Progenitor cell of endocrine pancreas (in vitro differentiated cells): ENCODE data around the gene MAP2K7. TPM values are rescaled to one million over a fixed set of nuclear protein-coding genes. Genes with fewer than 3 reads are reported as not detected.
"Not testable (repeated sequence)": the region's sequence is repeated elsewhere in the genome, so short reads cannot be mapped to it uniquely, and the experiment has no call there.

ENCODE experiments used
- DNase-seq: peaks from one replicate; pipeline ENCODE4 v3.0.0; 2021; ENCODE audit warnings: low spot score; ENCODE audit not compliant: unreplicated experiment
- H3K27ac Mint-ChIP-seq: 2 replicates; pipeline ENCODE4 v1.8.0; 2021; ENCODE audit warnings: mild to moderate bottlenecking, moderate library complexity, mixed read lengths
- H3K27me3 Mint-ChIP-seq: 2 replicates; pipeline ENCODE4 v1.8.0; 2021; ENCODE audit warnings: mixed read lengths
- H3K36me3 Mint-ChIP-seq: 2 replicates; pipeline ENCODE4 v1.8.0; 2022; ENCODE audit warnings: mixed read lengths; ENCODE audit not compliant: insufficient read depth
- H3K4me1 Mint-ChIP-seq: 2 replicates; pipeline ENCODE4 v1.8.0; 2021; ENCODE audit warnings: low read depth, mixed read lengths
- H3K4me3 Mint-ChIP-seq: 2 replicates; pipeline ENCODE4 v1.8.0; 2021; ENCODE audit warnings: low read depth, mild to moderate bottlenecking, moderate library complexity, mixed read lengths
- H3K9me3 Mint-ChIP-seq: 2 replicates; pipeline ENCODE4 v1.8.0; 2021; ENCODE audit warnings: low read depth, mixed read lengths
- total RNA-seq: library from RNA; stranded (reverse); gene quantifications from 2 replicates; pipeline ENCODE4 v1.2.1, GENCODE V29; 2021
- TF ChIP-seq, protein P1 (sequence below): fragments of 200-600 bp; sonication (generic); IDR thresholded peaks from one replicate; pipeline ENCODE4 v1.5.0; 2021; ENCODE audit warnings: antibody characterized with exemption, mild to moderate bottlenecking; ENCODE audit not compliant: unreplicated experiment

The MAP2K7 gene
- total RNA-seq, 1 donor from 2014 or later: 53.5 TPM

DNA sequence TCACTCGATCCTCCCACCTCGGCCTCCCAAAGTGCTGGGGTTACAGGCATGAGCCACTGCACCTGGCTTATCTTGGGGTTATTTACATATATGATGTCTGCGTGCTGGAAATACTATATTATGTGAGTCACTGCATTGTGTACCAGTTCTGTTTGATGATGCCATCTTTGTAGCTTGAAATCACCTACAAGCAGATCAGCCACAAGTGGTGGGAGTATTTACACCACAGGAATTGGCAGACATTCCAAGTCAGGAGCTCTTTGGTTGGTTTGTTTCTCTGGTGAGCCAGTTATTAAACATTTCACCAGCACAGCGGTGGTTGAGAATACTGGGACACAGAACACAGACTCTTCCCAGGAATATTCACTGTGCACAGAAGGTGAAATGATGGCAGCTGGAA lies 44.3 kb downstream of the MAP2K7 start:
- TF ChIP-seq, protein P1, sequence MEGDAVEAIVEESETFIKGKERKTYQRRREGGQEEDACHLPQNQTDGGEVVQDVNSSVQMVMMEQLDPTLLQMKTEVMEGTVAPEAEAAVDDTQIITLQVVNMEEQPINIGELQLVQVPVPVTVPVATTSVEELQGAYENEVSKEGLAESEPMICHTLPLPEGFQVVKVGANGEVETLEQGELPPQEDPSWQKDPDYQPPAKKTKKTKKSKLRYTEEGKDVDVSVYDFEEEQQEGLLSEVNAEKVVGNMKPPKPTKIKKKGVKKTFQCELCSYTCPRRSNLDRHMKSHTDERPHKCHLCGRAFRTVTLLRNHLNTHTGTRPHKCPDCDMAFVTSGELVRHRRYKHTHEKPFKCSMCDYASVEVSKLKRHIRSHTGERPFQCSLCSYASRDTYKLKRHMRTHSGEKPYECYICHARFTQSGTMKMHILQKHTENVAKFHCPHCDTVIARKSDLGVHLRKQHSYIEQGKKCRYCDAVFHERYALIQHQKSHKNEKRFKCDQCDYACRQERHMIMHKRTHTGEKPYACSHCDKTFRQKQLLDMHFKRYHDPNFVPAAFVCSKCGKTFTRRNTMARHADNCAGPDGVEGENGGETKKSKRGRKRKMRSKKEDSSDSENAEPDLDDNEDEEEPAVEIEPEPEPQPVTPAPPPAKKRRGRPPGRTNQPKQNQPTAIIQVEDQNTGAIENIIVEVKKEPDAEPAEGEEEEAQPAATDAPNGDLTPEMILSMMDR: no peak
- Mint-ChIP-seq H3K27me3 (no peaks in the 10 kb centered on the region), H3K27ac (no peak overlapping the region), H3K36me3 (no peaks in the 10 kb centered on the region), H3K9me3 (no peaks in the 10 kb centered on the region), H3K4me3 (no peak overlapping the region), H3K4me1 (peaks cover 6% of the 10 kb centered on the region)
- no peak for DNase-seq

DNA sequence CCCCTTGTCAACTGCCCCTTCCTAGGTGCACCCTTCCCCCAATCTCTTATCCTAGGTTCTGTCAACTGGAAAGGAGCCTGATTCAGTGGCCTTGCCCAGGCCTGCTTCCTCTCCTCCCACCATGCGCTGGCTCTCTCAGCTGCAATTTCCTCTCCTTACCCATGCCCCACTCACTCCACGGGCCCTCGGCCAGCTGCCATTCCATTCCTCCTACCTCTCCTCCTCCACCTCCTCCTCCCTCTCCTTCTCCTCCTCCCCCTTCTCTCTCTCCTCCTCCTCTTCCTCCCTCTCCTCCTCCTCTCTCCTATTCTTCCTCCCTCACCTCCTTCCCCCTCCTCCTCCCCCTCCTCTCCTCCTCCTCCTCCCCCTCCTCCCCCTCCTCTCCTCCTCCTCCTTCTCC lies 49.4 kb downstream of the MAP2K7 start:
- Mint-ChIP-seq H3K36me3 (no peaks in the 10 kb centered on the region), H3K9me3 (no peaks in the 10 kb centered on the region), H3K27me3 (no peaks in the 10 kb centered on the region), H3K4me1 (peaks cover 1% of the 10 kb centered on the region), H3K27ac (no peak overlapping the region), H3K4me3 (no peak overlapping the region)
- DNase-seq: no peak
- TF ChIP-seq, protein P1: no peak

DNA sequence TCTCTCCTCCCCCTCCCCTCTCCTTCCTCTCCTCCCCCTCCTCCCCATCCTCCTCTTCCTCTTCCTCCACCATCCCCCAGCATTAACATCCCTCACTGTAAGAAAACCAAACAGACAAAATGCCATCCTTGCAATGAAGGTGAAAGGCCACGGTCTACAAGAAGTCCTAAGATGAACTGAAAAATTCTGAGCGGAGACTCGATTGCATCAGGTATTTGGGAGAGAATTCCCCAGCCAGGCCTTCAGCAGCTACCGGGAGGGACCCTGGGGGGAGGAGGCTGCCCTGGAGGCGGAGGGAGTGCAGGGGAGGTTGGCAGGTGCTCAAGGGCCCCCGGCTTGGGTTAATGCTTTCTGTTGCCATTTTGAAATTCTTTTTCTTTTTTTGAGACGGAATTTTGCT lies 49.9 kb downstream of the MAP2K7 start:
- DNase-seq: no peak
- Mint-ChIP-seq H3K27ac (no peak overlapping the region), H3K27me3 (no peaks in the 10 kb centered on the region), H3K4me3 (no peak overlapping the region), H3K4me1 (peaks cover 1% of the 10 kb centered on the region), H3K36me3 (no peaks in the 10 kb centered on the region), H3K9me3 (no peaks in the 10 kb centered on the region)
- TF ChIP-seq, protein P1: no peak

DNA sequence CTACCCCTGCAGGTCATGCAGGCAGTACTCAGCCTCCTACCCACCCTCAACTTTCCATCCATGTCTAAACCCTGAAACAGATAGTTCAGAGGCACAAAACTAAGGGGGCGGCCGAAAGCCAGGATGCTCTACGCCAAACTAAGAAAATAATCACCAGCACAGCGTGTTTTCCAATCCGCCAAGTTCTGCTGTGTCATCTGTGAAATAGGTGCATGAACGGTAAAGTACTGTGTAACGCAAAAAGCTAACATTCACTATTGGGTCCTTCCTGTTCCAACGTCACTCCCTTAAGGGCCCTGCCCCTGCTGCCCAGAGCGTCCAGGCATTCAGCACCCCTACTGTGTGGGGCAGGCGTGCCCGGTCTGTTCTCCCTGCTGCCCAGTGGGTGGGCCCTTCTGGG lies 52.0 kb downstream of the MAP2K7 start:
- TF ChIP-seq, protein P1: no peak

DNA sequence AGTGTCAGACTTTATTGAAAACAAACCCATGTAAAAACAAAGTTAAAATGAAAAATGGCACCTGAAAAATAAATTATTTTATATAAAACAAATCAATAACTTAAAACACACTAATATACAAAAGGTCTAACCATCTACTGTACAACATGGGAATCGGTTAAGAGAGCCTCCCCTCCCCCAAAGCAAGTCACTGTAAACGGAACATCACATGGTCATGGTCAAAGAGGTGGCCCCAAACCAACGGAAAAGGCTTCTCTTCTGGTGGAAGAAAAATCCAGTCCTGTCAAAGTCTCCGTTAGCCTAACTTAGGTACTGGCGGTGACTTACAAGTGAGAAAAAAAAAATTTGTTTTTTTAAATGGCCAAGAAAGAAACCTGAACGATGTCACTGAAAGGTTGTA lies 55.5 kb downstream of the MAP2K7 start:
- TF ChIP-seq, protein P1: no peak
- Mint-ChIP-seq H3K4me1 (peaks cover 11% of the 10 kb centered on the region), H3K36me3 (peaks cover 7% of the 10 kb centered on the region), H3K27ac (no peak overlapping the region), H3K9me3 (no peaks in the 10 kb centered on the region), H3K27me3 (no peaks in the 10 kb centered on the region), H3K4me3 (no peak overlapping the region)
- DNase-seq: no peak

More for the DNA sequence above, 52.0 kb downstream of the MAP2K7 start:
- H3K27me3 Mint-ChIP-seq: no peaks in the 10 kb centered on the region
- H3K4me3 Mint-ChIP-seq: no peak overlapping the region
- no peak overlapping the region for H3K27ac Mint-ChIP-seq
- DNase-seq: no peak
- H3K36me3 Mint-ChIP-seq: peaks cover 2% of the 10 kb centered on the region
- H3K4me1 Mint-ChIP-seq: peaks cover 1% of the 10 kb centered on the region
- no peaks in the 10 kb centered on the region for H3K9me3 Mint-ChIP-seq

DNA sequence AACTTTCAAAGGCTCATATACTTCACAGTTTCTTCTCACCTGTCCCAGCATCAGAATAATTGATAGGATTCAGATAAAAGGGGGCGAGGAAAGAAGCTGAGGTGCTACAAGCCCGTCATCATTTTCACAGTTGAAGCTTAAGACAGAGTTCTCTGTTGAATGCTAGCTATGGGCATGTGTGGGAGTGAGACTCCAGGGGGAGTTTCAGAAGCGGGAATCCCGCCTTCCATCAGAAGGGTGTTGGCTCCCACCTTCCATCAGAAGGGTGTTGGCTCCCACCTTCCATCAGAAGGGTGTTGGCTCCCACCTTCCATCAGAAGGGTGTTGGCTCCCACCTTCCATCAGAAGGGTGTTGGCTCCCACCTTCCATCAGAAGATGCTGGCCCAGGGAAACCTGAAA lies 57.4 kb downstream of the MAP2K7 start:
- peaks cover 11% of the 10 kb centered on the region for H3K4me1 Mint-ChIP-seq
- not testable (repeated sequence) for H3K4me3 Mint-ChIP-seq, H3K27me3 Mint-ChIP-seq, H3K9me3 Mint-ChIP-seq, H3K27ac Mint-ChIP-seq, DNase-seq
- peaks cover 11% of the 10 kb centered on the region for H3K36me3 Mint-ChIP-seq
